Neuronal stem cell (in vitro differentiated cells): ENCODE measurements around the gene MORC2.
A peak's percentile ranks its signal among the peaks of the same experiment; 100 is the strongest.

ENCODE experiments used
- DNase-seq: peaks from one replicate; pipeline ENCODE4 v3.0.0-alpha.2; 2013; ENCODE audit warnings: low spot score
- H2AFZ ChIP-seq: one replicate; pipeline ENCODE4 v1.6.1; 2013; ENCODE audit warnings: mild to moderate bottlenecking, low read length, inconsistent platforms
- H2AK5ac ChIP-seq: 2 replicates; pipeline ENCODE4 v1.6.1; 2013; ENCODE audit warnings: low read depth, mild to moderate bottlenecking, inconsistent platforms, low read length, moderate library complexity, mixed read lengths
- H2BK120ac ChIP-seq: 2 replicates; pipeline ENCODE4 v1.6.1; 2013; ENCODE audit warnings: low read depth, mild to moderate bottlenecking, inconsistent platforms, low read length, moderate library complexity, mixed read lengths
- H2BK12ac ChIP-seq: one replicate; pipeline ENCODE4 v1.6.1; 2013; ENCODE audit warnings: low read length, inconsistent platforms
- H2BK15ac ChIP-seq: 2 replicates; pipeline ENCODE4 v1.6.1; 2013; ENCODE audit warnings: mild to moderate bottlenecking, low read length, inconsistent platforms, mixed read lengths
- H2BK5ac ChIP-seq: one replicate; pipeline ENCODE4 v1.6.1; 2013; ENCODE audit warnings: inconsistent platforms, mild to moderate bottlenecking, low read length, moderate library complexity
- H3K14ac ChIP-seq: one replicate; pipeline ENCODE4 v1.6.1; 2013; ENCODE audit warnings: low read length, inconsistent platforms
- H3K18ac ChIP-seq: 2 replicates; pipeline ENCODE4 v1.6.1; 2013; ENCODE audit warnings: low read length, inconsistent platforms
- H3K23ac ChIP-seq: 2 replicates; pipeline ENCODE4 v1.6.1; 2013; ENCODE audit warnings: low read depth, mild to moderate bottlenecking, mixed read lengths, low read length, inconsistent platforms; ENCODE audit not compliant: poor library complexity
- H3K27ac ChIP-seq: replicated peaks from 3 replicates; pipeline ENCODE4 v1.5.1; 2013; ENCODE audit warnings: low read length, inconsistent platforms
- H3K27me3 ChIP-seq, 3 experiments: 2 replicates each; pipeline ENCODE4 v1.6.1; 2013; ENCODE audit warnings: low read length in 3 of 3, mild to moderate bottlenecking in 2 of 3, inconsistent platforms in 1 of 3, low read depth in 1 of 3, mixed read lengths in 1 of 3, moderate library complexity in 1 of 3; ENCODE audit not compliant: control insufficient read depth in 3 of 3, insufficient read depth in 3 of 3
- H3K36me3 ChIP-seq, 2 donors: replicated peaks in 1 of 2; 2 replicates each; pipeline ENCODE4 v1.6.1; 2013; ENCODE audit warnings: low read length in 2 of 2; ENCODE audit not compliant: control insufficient read depth in 2 of 2, insufficient read depth in 2 of 2
- H3K4ac ChIP-seq: 2 replicates; pipeline ENCODE4 v1.6.1; 2013; ENCODE audit warnings: inconsistent platforms, mild to moderate bottlenecking, low read length, moderate library complexity
- H3K4me1 ChIP-seq, 2 donors: 1 replicate in 1 of 2; 2 replicates in 1 of 2; pipeline ENCODE4 v1.6.1; 2013; ENCODE audit warnings: low read length in 2 of 2, low read depth in 1 of 2; ENCODE audit not compliant: control insufficient read depth in 2 of 2, insufficient read depth in 1 of 2
- H3K4me2 ChIP-seq: one replicate; pipeline ENCODE4 v1.6.1; 2013; ENCODE audit warnings: mild to moderate bottlenecking, low read length, inconsistent platforms; ENCODE audit not compliant: insufficient read depth, poor library complexity, severe bottlenecking
- H3K4me3 ChIP-seq, 2 donors: 2 replicates each; pipeline ENCODE4 v1.5.1; 2013; ENCODE audit warnings: low read length in 2 of 2, mild to moderate bottlenecking in 2 of 2, inconsistent platforms in 1 of 2, moderate library complexity in 1 of 2
- H3K79me1 ChIP-seq: one replicate; pipeline ENCODE4 v1.6.1; 2013; ENCODE audit warnings: low read depth, mild to moderate bottlenecking, inconsistent platforms, low read length, moderate library complexity
- H3K9ac ChIP-seq: one replicate; pipeline ENCODE4 v1.6.1; 2013; ENCODE audit warnings: mild to moderate bottlenecking, low read depth, low read length, inconsistent platforms; ENCODE audit not compliant: poor library complexity
- H3K9me3 ChIP-seq, 2 donors: replicated peaks in 1 of 2; 2 replicates each; pipeline versions ENCODE3 to v1.6.1; 2013; ENCODE audit warnings: low read length in 2 of 2, mild to moderate bottlenecking in 2 of 2, inconsistent platforms in 1 of 2, low read depth in 1 of 2, mixed read lengths in 1 of 2, moderate library complexity in 1 of 2; ENCODE audit not compliant: control insufficient read depth in 2 of 2, insufficient read depth in 1 of 2
- H4K8ac ChIP-seq: one replicate; pipeline ENCODE4 v1.6.1; 2013; ENCODE audit warnings: low read depth, mild to moderate bottlenecking, inconsistent platforms, low read length, moderate library complexity
- H4K91ac ChIP-seq: one replicate; pipeline ENCODE4 v1.6.1; 2013; ENCODE audit warnings: low read length, low read depth, mild to moderate bottlenecking, inconsistent platforms; ENCODE audit not compliant: poor library complexity
- WGBS, 2 donors: extraction: QIAGEN DNeasy Blood & Tissue Kit; methylation state at CpG; one replicate each; pipeline ENCODE4 v1.1.7; 2013; ENCODE audit warnings: missing lambda C conversion rate in 2 of 2, mixed read lengths in 1 of 2; ENCODE audit not compliant: insufficient read length in 2 of 2, insufficient replicate concordance in 1 of 2; ENCODE audit errors: extremely low coverage in 2 of 2; 5-methylcytosine and 5-hydroxymethylcytosine counted together

The MORC2 gene

DNA sequence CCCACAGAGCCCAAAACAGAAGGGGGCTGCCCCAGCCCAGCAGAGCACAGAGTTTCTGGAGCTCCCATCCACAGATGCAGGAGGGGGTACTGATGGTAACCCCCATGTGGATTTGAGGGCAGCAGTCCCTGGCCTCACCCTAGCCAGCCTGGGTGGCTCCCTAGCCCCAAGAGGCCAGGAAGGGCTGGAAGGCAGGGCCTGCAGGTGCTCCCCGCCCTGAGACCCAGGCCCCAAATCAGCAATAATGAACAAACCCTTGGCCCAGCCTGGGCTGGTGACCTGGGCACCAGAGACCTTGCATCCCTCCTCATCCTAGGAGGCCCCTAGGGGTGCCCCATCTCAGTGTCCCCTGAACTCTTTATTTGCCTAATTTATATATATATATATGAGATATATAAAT lies 61.6 kb downstream of the MORC2 start:
- Histone ChIP-seq H4K91ac (no peak overlapping the region), H3K9ac (no peak overlapping the region), H2BK15ac (no peak overlapping the region), H2AFZ (no peak overlapping the region), H3K18ac (no peak overlapping the region), H3K4me1 (no peaks in the 10 kb centered on the region), H2AK5ac (no peak overlapping the region), H3K23ac (no peak overlapping the region), H3K79me1 (no peaks in the 10 kb centered on the region), H3K27ac (no peak overlapping the region), H4K8ac (no peak overlapping the region), H3K36me3 (peaks cover 9 to 10% of the 10 kb centered on the region in 2 donors), H2BK120ac (no peak overlapping the region), H3K14ac (no peak overlapping the region), H3K9me3 (peaks cover 0 to 1% of the 10 kb centered on the region in 2 donors), H3K4me2 (no peak overlapping the region), H3K4ac (no peak overlapping the region), H2BK5ac (no peak overlapping the region), H3K4me3 (no peak overlapping the region), H3K27me3 (no peaks in the 10 kb centered on the region), H2BK12ac (no peak overlapping the region)
- WGBS, 2 donors, result no CpG with 5 or more reads among the region's 1 CpG
- no peak for DNase-seq

DNA sequence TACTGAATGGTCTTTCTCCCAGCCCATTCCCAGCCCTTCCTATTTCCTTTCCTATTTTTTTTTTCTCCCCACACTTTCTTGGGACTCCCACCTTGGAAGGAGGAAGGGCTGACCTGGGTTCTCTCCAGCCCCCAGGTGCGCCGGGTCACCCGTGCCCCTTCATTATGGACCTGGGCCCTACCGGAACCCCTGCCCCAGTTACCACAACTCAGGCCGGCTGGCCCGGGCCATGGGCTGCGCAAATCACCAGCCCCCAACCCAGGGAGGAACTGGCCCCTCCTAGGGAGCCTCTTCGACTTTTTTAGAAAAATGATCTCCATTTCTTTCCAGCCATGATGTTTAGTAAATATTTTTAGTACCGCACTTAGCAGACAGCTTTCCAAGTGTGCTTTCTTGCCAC lies 62.2 kb downstream of the MORC2 start:
- H3K18ac ChIP-seq, result no peak overlapping the region
- WGBS, 2 donors, result no CpG with 5 or more reads among the region's 9 CpGs
- peaks cover 0 to 1% of the 10 kb centered on the region in 2 donors for H3K9me3 ChIP-seq
- H2BK5ac ChIP-seq, result peak overlapping the region; percentile 75
- H2BK12ac ChIP-seq, result no peak overlapping the region
- H2BK15ac ChIP-seq, result no peak overlapping the region
- no peak overlapping the region for H3K14ac ChIP-seq
- H4K91ac ChIP-seq, result no peak overlapping the region
- no peaks in the 10 kb centered on the region for H3K27me3 ChIP-seq
- no peak overlapping the region for H3K27ac ChIP-seq
- H3K4ac ChIP-seq, result no peak overlapping the region
- no peak overlapping the region for H2AFZ ChIP-seq
- peaks cover 9 to 10% of the 10 kb centered on the region in 2 donors for H3K36me3 ChIP-seq
- no peak overlapping the region for H3K23ac ChIP-seq
- peak overlapping the region; percentile 56 for H2AK5ac ChIP-seq
- no peak overlapping the region for H3K4me3 ChIP-seq
- no peak for DNase-seq
- H3K4me2 ChIP-seq, result no peak overlapping the region
- H3K79me1 ChIP-seq, result no peaks in the 10 kb centered on the region
- no peak overlapping the region for H4K8ac ChIP-seq
- no peak overlapping the region for H3K9ac ChIP-seq
- H3K4me1 ChIP-seq, result no peaks in the 10 kb centered on the region
- no peak overlapping the region for H2BK120ac ChIP-seq

DNA sequence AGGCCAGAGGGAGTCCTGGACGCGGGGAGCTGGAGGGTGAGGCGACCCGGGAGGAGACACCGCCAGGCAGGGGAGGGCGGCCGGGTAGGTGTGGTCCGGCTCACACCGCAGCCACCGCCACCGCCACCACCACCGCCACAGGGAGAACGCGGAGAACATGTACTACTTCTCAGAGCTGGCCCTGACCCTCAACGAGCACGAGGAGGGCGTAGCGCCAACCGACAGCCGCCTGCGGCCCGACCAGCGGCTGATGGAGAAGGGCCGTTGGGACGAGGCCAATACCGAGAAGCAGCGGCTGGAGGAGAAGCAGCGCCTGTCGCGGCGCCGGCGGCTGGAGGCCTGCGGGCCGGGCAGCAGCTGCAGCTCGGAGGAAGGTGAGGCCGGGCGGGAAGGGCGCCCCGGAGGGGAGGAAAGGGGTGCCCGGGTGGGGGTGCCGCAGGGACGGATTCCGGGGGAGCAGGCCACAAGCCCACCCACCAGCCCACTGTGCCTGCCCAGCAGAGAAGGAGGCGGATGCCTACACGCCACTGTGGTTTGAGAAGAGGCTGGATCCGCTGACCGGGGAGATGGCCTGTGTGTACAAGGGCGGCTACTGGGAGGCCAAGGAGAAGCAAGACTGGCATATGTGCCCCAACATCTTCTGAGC lies 62.8 kb downstream of the MORC2 start:
- H2BK15ac ChIP-seq, result no peak overlapping the region
- H3K4me3 ChIP-seq, result no peak overlapping the region
- peaks cover 9 to 10% of the 10 kb centered on the region in 2 donors for H3K36me3 ChIP-seq
- H3K27me3 ChIP-seq, result no peaks in the 10 kb centered on the region
- DNase-seq, result no peak
- no peak overlapping the region for H2BK12ac ChIP-seq
- no peak overlapping the region for H4K91ac ChIP-seq
- no peak overlapping the region for H3K4ac ChIP-seq
- H3K27ac ChIP-seq, result no peak overlapping the region
- H2BK5ac ChIP-seq, result peak overlapping the region; percentile 75
- no peaks in the 10 kb centered on the region for H3K79me1 ChIP-seq
- no peaks in the 10 kb centered on the region for H3K4me1 ChIP-seq
- H3K18ac ChIP-seq, result no peak overlapping the region
- H3K9ac ChIP-seq, result peak overlapping the region; percentile 21
- H2BK120ac ChIP-seq, result no peak overlapping the region
- H3K4me2 ChIP-seq, result no peak overlapping the region
- no peak overlapping the region for H3K23ac ChIP-seq
- no peak overlapping the region for H2AFZ ChIP-seq
- H2AK5ac ChIP-seq, result peak overlapping the region; percentile 56
- peak overlapping the region; percentile 38 for H3K14ac ChIP-seq
- H4K8ac ChIP-seq, result no peak overlapping the region
- WGBS, 2 donors, result no CpG with 5 or more reads among the region's 49 CpGs
- peaks cover 0 to 1% of the 10 kb centered on the region in 2 donors for H3K9me3 ChIP-seq

DNA sequence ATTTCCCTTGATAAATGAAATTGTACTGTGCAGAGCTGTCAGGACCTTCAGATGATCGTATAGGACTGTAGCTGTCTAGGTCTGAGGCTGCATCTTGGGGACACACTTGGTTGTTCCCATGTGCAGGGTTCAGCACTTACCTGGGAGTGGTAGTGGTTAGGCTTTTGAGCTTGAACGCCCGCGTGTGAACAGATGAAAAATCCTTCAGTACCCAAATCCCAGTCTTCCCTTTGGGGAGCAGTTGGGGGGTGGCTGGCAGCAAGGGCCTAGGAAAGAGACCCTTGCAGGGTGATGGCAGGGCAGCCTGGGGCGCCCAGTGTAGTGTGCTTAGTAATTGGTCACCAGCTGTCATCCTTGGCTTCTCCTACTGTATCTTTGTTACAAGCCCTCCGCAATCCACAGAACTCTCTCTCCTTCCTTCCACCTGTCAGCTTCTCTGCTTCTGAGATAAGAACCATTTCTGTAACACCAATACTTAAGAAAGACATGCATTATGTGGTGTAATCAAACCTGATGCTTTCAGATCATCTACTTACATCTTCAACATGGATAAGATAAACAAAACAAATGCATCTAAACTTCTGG lies 64.6 kb downstream of the MORC2 start:
- Histone ChIP-seq H3K4ac (no peak overlapping the region), H3K18ac (no peak overlapping the region), H2AFZ (no peak overlapping the region), H3K79me1 (no peaks in the 10 kb centered on the region), H3K36me3 (peaks cover 9 to 10% of the 10 kb centered on the region in 2 donors), H3K23ac (no peak overlapping the region), H3K27ac (no peak overlapping the region), H3K4me1 (no peaks in the 10 kb centered on the region), H2BK12ac (no peak overlapping the region), H2BK5ac (no peak overlapping the region), H4K8ac (no peak overlapping the region), H2BK120ac (no peak overlapping the region), H2BK15ac (no peak overlapping the region), H3K27me3 (no peaks in the 10 kb centered on the region), H2AK5ac (no peak overlapping the region), H3K14ac (no peak overlapping the region), H3K9me3 (peaks cover 1 to 5% of the 10 kb centered on the region in 2 donors), H3K4me2 (no peak overlapping the region), H3K9ac (no peak overlapping the region), H4K91ac (no peak overlapping the region), H3K4me3 (no peak overlapping the region)
- DNase-seq, result no peak
- no CpG with 5 or more reads among the region's 6 CpGs for WGBS, 2 donors
